GM10266 (cell line): Measurements from ENCODE around the gene ESR1.

Source experiments
- DNase-seq: peaks from one replicate; pipeline ENCODE4 v3.0.0; 2012; ENCODE audit errors: extremely low spot score
- TF ChIP-seq, protein P1 (sequence below): IDR thresholded peaks from 2 replicates; pipeline ENCODE4 v1.5.1; 2012; ENCODE audit warnings: mild to moderate bottlenecking, low read depth; ENCODE audit not compliant: control insufficient read depth, insufficient read depth; ENCODE audit errors: missing control alignments

The ESR1 gene

DNA sequence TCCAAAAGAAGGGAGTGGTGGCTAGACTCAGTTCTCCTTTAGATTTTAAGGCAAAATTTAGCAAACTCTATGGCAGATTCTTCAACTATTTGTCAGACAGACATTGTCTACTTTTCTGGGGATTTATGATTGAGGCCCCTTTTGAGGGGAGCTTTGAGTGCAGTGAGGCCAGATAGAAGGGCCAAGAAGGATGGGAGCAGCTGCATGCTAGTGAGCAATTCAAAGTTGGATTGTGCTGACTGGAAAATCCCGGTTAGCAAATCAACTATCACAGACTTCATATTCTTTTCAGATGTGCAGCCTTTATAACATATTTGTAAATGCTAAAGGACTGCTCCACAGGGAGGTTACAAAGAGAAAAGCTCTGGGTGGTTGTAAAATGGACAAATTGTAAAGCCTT is 35.0 kb upstream of the ESR1 start:
- DNase-seq = no peak
- TF ChIP-seq, protein P1, sequence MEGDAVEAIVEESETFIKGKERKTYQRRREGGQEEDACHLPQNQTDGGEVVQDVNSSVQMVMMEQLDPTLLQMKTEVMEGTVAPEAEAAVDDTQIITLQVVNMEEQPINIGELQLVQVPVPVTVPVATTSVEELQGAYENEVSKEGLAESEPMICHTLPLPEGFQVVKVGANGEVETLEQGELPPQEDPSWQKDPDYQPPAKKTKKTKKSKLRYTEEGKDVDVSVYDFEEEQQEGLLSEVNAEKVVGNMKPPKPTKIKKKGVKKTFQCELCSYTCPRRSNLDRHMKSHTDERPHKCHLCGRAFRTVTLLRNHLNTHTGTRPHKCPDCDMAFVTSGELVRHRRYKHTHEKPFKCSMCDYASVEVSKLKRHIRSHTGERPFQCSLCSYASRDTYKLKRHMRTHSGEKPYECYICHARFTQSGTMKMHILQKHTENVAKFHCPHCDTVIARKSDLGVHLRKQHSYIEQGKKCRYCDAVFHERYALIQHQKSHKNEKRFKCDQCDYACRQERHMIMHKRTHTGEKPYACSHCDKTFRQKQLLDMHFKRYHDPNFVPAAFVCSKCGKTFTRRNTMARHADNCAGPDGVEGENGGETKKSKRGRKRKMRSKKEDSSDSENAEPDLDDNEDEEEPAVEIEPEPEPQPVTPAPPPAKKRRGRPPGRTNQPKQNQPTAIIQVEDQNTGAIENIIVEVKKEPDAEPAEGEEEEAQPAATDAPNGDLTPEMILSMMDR = no peak

DNA sequence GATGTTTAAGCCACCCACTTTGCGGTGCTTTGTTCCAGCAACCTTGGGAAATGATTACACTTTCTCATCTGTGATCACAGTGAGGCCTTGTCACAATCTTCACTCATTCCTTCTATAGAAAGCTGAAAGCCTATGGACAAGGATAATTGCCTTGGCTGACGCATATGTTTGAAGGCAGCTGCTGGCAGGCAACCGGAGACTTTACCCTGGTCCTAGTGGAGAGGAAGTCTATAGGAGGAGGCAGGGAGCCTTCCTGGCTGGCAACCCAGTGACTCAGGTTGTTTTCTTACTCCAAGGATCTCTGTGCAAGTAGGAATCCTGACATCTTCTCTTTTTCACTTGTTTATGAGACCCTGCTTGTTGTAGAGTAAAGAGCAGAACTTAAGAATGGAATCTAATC is 34.1 kb upstream of the ESR1 start:
- DNase-seq = no peak
- TF ChIP-seq, protein P1 = no peak

DNA sequence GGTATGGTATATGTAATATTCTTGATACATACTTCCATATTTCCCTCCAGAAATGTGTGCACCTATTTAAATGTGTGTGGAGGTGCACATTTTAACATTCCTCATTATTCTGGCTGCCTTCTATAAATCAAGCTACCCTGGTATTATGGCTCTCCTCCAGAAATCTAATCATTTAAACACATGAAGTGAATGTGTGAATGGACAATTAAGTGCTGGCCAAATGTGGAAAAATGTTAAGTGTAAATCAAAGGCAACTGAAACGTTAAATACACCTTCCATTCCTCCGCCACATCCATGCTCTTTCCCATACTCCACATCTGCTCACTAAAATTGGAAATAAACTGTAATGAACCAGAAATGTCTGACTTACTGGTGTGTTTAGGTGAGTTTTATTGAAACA is 24.9 kb upstream of the ESR1 start:
- TF ChIP-seq, protein P1 = no peak
- DNase-seq = no peak

DNA sequence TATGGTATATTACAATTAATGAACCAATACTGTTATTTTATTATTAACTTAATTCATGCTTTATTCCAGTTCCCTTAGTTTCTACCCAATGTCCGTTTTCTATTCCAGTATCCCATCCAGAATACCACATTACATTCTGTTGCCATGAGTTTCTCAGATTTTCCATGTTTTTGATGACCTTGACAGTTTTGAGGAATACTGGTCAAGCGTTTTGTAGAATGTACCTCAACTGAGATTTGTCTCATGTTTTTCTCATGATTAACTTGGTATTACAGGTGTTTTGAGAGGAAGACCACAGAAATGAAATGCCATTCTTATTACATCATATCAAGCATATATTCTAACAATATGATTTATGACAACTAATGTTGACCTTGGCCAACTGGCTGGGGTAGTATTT is 23.8 kb upstream of the ESR1 start:
- TF ChIP-seq, protein P1 = no peak
- DNase-seq = no peak

DNA sequence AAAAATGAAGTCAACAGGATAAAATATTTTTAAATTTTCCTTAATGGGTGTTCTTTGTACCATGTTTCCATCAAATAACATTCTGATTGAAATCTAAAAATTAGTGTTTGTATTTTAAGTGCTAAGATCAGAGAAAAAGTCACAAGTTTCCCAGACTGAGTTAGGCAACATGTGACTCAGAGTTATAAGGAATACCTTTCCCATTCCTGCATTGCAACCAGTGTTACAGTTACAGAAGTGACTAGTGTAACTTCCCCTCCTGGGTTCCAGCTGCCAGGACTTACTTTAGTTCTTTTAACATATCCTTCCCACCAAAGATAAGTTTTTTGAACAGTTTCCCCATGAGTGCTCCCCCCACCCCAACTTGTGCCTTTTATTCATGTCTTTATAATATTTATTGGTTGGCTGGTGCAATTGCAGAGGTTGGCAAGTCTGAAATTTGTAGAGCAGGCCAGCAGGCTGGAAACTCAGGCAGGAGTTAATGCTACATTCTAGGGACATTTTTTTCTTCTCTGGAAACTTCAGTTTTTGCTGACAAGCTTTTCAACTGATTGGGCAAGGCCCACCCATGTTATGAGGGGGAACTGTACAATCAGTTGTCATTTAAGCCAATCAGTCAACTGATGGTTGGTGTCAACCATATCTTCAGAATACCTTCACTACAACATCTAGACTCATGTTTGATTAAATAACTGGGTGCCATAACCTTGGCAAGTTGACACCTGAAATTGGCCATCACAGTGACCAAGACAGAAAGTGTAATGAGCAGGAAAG is 22.9 kb upstream of the ESR1 start:
- TF ChIP-seq, protein P1 = no peak
- DNase-seq = no peak

DNA sequence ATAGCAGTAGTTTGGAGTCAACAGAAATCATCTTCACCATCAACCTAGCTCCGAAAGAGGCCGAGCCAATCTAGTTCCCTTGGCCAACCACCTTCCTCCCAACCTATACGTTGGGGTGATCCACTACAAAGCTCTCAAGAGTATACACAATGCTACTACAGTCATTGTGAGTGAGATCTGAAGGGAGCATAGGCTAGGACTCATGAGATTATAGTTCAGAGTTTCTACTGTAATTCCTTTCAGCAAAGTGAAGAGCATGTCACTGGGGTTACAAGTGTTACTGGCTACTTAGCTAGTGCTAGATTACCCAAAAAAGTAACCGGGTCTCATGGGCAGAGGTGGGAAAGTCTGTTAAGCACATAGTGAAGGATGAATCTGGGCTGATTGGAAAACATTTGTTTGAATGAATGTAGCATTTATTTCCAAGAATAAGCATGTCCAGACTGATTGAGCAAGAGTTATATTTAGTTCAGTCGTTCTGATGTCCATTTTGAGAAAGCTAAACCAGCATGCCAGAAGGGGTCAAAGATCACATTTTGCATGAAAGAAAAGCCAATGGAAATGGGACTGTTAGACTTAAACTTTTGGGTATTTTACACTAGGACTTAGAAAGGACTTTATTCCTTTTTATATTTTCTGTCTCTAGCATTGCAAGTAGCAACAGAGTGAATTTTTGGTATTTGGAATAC is 10.5 kb upstream of the ESR1 start:
- TF ChIP-seq, protein P1 = no peak
- DNase-seq = no peak

DNA sequence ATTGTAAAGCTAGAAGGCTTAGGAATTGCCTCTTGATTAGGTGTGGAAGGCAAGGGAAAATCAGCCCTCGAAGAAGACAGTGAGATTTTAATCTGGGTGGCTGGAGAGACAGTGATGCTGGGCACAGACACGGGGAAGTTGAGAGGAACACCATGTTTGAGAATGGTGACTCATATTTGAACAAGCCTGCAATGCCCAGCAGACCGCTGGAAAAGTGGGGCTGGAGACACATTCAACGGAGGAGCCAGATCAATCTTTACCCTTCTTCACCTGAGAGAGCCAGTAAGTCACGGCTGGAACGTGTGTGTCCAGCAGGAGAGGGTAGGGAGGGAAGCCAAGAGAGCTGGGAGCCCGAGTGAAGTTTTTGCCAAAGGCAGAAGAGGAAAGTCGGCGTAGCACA is 3.7 kb upstream of the ESR1 start:
- TF ChIP-seq, protein P1 = no peak
- no peak for DNase-seq
